Mononuclear cell (primary cell): Measurements from ENCODE around the gene OR6S1. TPM values are rescaled to one million over a fixed set of nuclear protein-coding genes. Genes with fewer than 3 reads are reported as not detected.
"Not testable (repeated sequence)": the region's sequence is repeated elsewhere in the genome, so short reads cannot be mapped to it uniquely, and the experiment has no call there.

Experiments
- H3K27me3 ChIP-seq: 2 replicates; pipeline ENCODE4 v1.6.0; 2011; ENCODE audit warnings: low read length, control low read depth; ENCODE audit not compliant: insufficient read depth
- H3K4me1 ChIP-seq: 2 replicates; pipeline ENCODE4 v1.5.1; 2011; ENCODE audit warnings: mild to moderate bottlenecking, low read length, control low read depth; ENCODE audit not compliant: insufficient read depth
- H3K4me3 ChIP-seq: 2 replicates; pipeline ENCODE4 v1.5.1; 2011; ENCODE audit warnings: mild to moderate bottlenecking, low read length, moderate library complexity
- H3K9me3 ChIP-seq: 2 replicates; pipeline ENCODE4 v1.5.1; 2011; ENCODE audit warnings: low read depth, mild to moderate bottlenecking, control low read depth, low read length
- total RNA-seq: library from RNA; depleted of rRNA; stranded (reverse); fragments of >200 nt; gene quantifications from one replicate; pipeline ENCODE4 v1.2.3, GENCODE V29; 2012

Gene OR6S1
- total RNA-seq, 1 donor = not detected

DNA sequence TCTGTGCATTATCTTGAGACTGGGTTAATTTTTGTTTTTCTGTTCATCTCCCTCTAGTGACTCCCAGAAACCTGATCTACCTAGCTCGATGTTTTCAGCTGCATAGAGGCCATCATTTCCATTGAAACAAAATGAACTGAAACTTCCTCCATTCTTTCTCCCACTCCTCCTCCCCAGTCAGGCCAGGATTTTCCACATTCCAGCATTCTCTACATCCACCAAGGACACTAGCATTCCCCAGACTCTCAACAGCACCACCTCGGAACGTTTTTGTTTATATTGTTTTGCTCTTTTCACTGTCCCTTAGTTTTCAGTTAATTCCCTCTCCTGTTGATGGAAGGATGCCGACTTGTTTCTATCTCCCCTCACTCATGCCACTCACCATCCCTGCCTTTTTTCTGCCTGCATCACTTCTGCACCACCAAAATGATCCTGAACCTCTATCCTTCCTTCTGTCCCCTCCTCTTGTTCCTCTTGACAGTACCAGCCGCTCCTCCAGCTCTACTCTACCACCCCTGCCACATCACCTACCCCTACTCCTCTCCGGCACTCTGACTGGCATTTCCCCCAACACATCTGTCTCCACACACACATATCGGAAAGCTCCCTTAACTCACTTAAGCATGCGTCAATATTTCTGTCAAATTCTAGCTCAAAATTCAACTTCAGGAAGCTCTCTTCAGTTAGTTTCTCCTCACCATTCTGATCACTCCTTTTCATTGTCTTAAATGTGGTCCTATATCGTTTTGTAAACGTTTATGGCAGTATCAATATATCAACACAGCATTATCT, 13.2 kb downstream of the OR6S1 start:
- Histone ChIP-seq H3K4me3 (no peak overlapping the region), H3K27me3 (peaks cover 84% of the 10 kb centered on the region), H3K9me3 (no peaks in the 10 kb centered on the region), H3K4me1 (peaks cover 65% of the 10 kb centered on the region)

DNA sequence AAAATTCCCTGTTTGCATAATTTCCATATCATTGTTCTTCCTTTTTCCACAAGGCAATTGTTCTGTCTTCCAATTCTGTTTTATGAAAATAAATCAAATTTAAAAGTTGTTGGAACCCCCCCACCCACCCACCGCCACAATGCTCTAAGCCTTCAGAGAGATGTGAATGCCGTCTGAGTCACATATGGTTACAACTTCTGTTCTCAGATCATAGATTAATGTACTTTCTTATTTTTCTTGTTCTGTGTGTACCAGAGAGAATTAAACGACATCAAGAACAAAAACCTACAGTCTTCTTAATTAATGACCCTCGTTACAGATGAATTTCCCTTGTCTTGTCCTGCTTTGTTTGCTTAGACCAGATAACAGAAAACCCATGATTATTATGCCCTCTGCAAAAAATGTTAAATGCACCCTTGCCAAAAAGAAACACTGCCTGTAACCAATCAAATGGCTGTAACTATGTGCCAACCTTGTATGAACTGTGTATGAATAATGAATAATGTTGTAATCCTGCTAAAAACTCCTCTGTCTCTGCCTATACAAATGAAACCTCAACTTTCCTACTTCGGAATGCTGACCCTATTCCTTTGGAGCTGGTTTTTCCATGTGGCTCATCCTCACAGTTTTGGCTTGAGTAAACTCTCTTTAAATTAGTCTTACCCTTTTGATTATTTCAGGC, 14.0 kb downstream of the OR6S1 start:
- Histone ChIP-seq H3K4me1 (peaks cover 65% of the 10 kb centered on the region), H3K4me3 (no peak overlapping the region), H3K27me3 (peaks cover 76% of the 10 kb centered on the region), H3K9me3 (no peaks in the 10 kb centered on the region)

DNA sequence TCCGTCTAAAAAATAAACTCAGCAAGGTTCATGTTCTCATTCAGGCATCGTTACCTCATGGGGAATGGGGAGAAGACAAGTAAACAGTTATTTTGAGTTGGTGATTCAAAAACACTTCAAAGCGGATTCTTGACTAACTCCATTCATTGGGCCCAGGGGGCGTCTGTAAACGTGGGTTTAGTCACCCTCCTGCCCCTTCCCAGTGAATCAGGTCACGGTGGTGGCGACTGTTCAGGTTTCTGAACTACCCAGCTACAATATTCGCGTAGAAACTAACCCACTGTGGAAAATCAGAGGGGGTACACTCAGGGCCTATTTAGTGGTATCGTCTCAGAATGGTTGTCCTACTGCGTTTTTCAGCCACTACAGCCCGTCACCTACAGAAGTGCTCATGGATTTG, 15.2 kb downstream of the OR6S1 start:
- no peaks in the 10 kb centered on the region for H3K9me3 ChIP-seq
- H3K4me1 ChIP-seq = peaks cover 57% of the 10 kb centered on the region
- H3K27me3 ChIP-seq = peaks cover 65% of the 10 kb centered on the region
- no peak overlapping the region for H3K4me3 ChIP-seq

DNA sequence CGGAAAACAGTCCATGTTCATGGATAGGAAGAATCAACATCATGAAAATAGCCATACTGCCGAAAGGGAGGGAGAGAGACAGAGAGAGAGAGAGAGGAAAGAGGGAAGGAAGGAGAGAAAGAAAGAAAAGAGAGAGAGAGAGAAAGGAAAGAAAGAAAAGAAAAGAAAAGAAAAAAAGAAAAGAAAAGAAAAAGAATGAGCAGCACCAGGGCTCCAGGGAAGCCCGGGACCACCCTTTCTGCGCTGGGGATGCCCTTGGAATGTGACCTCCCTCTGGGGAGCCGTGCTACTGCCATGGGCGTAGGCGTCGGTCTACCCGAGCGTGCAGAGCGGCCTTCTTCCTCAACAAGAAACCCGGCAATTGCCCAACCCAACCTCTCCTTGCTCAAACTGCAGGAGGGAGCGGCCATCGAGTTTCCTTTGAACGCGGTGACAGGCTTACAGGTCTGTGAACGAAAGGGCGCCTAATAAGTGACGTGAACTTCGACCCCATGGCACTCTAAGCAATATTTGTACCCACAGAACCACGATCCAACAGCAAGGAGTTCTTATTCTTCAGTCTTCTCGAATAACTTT, 16.9 kb downstream of the OR6S1 start:
- H3K4me3 ChIP-seq = peak overlapping the region; percentile 16
- peaks cover 48% of the 10 kb centered on the region for H3K27me3 ChIP-seq
- H3K4me1 ChIP-seq = peaks cover 46% of the 10 kb centered on the region
- H3K9me3 ChIP-seq = no peaks in the 10 kb centered on the region

DNA sequence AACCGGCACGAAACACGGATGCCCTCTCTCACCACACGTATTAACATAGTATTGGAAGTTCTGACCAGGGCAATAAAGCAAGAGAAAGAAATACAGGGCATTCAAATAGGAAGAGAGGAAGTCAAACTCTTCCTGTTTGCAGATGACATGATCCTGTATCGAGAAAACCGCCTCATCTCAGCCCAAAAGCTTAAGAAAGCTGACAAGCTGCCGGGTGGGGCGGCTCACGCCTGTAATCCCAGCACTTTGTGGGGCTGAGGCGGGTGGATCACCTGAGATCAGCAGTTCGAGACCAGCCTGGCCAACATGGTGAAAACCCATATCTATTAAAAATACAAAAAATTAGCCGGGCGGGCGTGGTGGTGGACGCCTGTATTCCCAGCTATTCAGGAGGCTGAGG, 17.7 kb downstream of the OR6S1 start:
- Histone ChIP-seq H3K4me3 (no peak overlapping the region), H3K4me1 (peaks cover 46% of the 10 kb centered on the region), H3K27me3 (peaks cover 41% of the 10 kb centered on the region), H3K9me3 (no peaks in the 10 kb centered on the region)

DNA sequence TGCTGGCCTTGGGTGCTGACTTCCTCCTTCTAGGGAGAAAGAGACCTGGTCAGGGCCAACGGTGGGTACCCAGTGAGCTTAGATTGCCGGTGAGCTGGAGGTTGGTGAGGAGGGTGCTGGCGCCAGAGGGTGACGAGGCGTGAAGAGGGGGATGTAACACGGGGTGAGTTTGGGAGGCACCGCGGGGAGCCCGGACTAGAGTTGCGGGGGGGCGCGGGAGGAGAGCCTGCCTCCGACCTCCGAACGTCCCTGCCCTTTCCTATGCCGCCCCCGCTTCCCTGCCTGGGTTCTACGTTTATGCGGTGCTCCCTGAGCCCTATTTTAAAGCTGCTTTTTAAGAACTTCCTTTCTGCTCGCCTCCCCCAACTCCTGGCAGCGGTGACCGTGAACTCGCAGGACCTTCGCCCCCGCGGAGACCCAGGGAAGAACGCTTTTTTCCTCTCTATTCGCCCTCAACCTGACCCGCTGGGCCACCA, 18.6 kb downstream of the OR6S1 start:
- Histone ChIP-seq H3K27me3 (peaks cover 31% of the 10 kb centered on the region), H3K4me1 (peaks cover 46% of the 10 kb centered on the region), H3K4me3 (no peak overlapping the region), H3K9me3 (no peaks in the 10 kb centered on the region)

DNA sequence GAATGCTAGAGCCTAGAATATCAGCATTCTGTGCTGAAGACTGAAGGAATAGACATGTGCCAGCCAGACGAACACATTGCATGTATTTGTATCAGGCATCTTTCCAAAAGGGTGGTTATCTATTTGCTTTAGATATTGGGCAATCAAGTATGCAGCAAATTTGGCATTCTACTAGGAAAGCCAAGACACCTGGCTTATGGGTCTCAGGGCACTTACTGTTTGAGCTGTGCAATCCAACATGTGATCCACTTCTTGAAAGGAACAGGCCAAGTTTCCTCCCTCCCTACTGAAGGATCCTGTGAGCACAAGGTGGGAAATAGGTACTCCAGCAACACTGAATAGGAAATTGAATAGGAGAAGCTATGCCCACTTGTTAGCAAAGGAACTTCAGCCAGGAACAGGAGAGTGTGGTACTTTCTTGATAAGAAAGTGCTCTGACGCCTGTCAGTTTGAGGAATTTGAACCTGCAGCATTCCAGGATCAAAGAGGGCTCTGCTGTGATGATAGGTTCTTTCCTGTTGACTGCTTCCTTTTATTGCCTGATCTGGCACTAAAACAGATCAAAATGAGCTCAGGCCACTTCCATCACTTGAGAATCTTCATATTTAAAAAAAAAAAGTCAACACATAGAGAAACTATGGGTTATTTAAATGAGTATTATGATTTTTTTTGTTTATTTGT, 20.6 kb downstream of the OR6S1 start:
- H3K9me3 ChIP-seq = no peaks in the 10 kb centered on the region
- H3K27me3 ChIP-seq = peaks cover 14% of the 10 kb centered on the region
- peaks cover 37% of the 10 kb centered on the region for H3K4me1 ChIP-seq
- H3K4me3 ChIP-seq = no peak overlapping the region

DNA sequence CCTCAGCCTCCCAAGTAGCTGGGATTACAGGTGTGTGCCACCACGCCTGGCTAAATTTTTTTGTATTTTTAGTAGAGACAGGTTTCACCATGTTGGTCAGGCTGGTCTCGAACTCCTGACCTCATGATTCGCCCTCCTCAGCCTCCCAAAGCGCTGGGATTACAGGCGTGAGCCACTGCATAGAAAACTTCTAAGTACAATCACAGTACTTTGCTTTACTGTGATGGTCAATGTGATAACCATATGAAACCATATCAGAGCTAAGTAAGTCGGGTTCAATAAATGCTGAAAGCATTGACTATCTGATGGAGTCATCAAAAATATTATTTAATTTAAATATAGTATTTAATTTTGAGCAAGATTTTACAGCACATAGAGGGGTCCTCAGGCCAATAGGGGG, 21.8 kb downstream of the OR6S1 start:
- H3K27me3 ChIP-seq, H3K4me3 ChIP-seq, H3K9me3 ChIP-seq: not testable (repeated sequence)
- peaks cover 25% of the 10 kb centered on the region for H3K4me1 ChIP-seq

DNA sequence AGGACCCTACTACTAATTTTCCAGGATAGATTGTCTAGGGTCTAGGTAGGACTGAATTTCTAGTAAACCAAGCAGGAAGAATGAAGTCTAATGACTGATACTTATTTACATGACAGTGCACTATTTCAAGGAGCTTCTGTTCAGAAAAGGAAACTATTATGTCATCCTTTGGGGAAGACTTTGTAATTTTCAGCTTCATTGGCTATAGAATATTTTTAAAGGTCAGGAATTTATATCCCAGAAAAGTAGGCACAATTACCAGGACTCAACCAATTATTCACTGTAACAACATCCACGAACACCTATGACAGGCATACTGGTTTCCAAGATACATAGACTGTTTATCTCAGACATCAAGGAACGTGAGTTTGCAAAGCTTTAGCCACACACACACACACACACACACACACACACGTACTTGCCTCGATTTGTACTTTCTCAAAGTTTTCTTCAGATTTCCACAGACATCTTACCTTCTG, 23.2 kb downstream of the OR6S1 start:
- Histone ChIP-seq H3K27me3 (no peaks in the 10 kb centered on the region), H3K4me3 (no peak overlapping the region)

DNA sequence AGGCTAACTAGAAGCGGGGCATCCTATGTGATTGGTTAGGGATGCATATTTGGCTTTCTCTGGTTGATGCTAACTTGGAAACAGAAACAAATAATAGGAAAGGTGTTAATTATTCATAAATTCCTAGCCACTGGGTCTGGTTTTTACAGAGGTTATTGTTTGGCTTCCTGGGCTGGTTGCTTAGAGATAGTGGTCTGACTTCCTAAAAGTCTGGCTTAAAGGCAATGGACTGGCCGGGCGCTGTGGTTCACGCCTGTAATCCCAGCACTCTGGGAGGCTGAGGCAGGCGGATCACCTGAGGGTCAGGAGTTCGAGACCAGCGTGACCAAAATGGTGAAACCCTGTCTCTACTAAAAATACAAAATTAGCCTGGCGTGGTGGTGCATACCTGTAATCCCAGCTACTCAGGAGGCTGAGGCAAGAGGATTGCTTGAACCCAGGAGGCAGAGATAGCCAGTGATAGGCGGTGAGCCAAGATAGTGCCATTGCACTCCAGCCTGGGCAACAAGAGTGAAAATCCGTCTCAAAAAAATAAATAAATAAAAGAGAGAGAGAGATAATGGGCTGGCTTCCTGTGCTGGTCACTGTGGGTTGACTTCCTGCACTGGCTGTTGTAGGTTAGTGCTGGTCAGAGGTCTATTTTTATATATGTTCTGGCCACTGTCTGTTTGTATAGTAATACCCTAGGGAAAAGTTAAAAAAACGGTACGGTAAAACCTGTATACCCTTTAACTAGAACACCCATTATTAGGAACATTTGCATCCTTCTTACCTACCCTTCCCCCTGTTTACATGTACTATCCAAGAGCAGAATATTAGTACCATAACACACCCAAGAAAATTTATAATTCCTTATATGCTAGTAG, 24.1 kb downstream of the OR6S1 start:
- Histone ChIP-seq H3K4me1 (peaks cover 25% of the 10 kb centered on the region), H3K4me3 (no peak overlapping the region), H3K9me3 (no peaks in the 10 kb centered on the region), H3K27me3 (no peaks in the 10 kb centered on the region)

More for the DNA sequence above, 23.2 kb downstream of the OR6S1 start:
- Histone ChIP-seq H3K9me3 (no peaks in the 10 kb centered on the region), H3K4me1 (peaks cover 25% of the 10 kb centered on the region)

DNA sequence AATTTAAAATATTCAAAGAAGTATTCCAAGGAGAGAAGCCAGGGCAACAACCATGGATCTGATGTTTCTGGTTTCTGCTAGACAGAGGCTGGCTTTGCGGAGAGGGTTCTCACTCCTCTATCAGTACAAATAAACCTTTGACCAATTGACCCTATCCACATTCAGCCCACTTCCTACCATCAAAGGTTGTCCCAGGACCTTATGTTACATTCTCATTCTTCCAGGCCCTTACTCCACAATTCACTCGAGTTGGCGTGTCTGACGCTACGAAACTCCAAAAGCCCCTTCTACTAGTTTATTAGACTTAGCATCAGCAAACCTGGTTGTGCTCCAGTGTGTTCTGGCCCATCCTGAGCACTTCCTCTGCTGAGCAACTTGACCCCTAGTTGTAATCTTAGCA, 25.5 kb downstream of the OR6S1 start:
- Histone ChIP-seq H3K4me3 (no peak overlapping the region), H3K9me3 (no peaks in the 10 kb centered on the region), H3K27me3 (no peaks in the 10 kb centered on the region), H3K4me1 (peaks cover 37% of the 10 kb centered on the region)

DNA sequence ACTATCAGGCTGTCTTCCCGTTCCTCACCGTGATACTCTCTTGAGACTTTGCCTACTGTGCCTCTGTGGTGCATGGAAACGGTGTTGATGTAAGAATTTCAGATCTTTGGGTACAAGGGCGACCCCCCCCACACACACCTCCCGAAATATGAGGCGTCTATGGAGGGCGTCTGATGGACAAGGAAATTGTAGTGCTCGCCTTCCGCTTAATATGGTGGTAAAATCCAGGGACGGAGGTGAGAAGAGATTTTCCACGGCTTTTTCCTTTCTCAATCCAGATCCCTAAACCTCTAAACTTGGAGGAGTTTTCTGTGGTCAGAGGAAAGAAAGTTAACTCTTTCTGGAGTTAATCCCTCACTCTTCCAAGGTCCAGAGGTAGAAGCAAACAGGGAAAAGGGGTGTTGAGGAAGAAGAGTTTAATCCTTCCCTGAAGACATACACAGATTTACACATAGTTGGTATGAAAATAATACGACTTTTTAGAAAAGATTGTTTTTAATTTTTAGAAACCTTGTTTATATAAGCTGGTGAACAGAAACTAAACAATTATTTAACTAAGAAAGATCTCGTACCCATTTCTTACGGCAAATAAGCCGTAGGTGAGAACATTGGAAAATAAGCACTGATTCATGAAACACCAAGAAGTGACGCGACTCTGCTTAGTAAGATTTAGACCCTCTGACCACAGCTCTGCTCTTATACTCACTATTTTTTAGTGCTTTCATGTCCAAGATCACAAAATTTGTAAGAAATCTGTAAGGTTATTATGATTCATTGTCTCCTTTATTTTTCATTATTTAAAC, 27.3 kb downstream of the OR6S1 start:
- Histone ChIP-seq H3K4me3 (peak overlapping the region; percentile 41), H3K9me3 (no peaks in the 10 kb centered on the region), H3K4me1 (peaks cover 43% of the 10 kb centered on the region), H3K27me3 (no peaks in the 10 kb centered on the region)

DNA sequence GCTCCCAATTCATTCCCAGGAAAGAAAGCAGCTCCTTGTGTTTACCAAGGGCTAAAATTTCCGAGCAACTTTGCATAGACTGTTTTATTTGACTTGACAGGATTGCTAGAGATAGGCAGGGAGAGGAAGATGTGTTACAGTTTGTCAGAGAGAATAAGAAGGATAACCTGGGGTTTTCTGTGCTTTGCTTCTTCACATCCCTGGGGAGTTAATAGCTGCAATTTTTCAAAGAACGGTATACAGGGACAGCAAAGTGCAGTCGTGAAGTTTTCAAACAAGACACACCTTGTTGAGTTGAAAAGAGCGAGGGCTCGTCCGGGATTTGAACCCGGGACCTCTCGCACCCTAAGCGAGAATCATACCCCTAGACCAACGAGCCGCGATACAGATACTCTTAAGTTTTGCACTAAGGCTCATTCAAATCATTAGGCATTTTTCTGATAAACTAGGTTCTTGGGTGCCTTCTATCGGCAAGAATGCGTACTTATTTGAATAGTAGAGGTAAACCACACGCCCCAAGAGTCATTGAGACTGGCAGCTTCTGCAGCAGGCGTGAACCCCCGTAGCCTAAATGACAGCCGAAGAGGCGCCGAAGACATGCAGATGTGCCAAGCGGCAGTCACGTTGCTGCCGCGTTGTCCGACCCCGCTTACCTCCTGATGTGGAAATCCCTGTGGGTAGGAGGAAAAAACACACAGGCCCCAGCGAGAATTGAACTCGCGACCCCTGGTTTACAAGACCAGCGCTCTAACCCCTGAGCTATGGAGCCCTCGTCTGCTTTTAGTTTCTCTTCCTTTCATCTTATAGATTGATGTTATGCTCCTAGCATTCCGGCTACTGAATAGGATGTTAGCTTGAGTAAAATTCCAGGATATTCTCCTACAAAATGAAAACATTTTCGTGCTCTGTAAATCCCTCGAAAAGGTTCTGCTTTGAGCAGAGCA, 28.1 kb downstream of the OR6S1 start:
- peak overlapping the region; percentile 41 for H3K4me3 ChIP-seq
- no peaks in the 10 kb centered on the region for H3K27me3 ChIP-seq
- H3K9me3 ChIP-seq = no peaks in the 10 kb centered on the region
- peaks cover 46% of the 10 kb centered on the region for H3K4me1 ChIP-seq
